Measurements from ENCODE around the gene CNOT10. TPM values are rescaled to one million over a fixed set of nuclear protein-coding genes. Genes with fewer than 3 reads are reported as not detected.
"Not testable (repeated sequence)": the region's sequence is repeated elsewhere in the genome, so short reads cannot be mapped to it uniquely, and the experiment has no call there.

CNOT10 gene
- total RNA-seq, 1 donor from 2014 or later, result 7.6 TPM

DNA sequence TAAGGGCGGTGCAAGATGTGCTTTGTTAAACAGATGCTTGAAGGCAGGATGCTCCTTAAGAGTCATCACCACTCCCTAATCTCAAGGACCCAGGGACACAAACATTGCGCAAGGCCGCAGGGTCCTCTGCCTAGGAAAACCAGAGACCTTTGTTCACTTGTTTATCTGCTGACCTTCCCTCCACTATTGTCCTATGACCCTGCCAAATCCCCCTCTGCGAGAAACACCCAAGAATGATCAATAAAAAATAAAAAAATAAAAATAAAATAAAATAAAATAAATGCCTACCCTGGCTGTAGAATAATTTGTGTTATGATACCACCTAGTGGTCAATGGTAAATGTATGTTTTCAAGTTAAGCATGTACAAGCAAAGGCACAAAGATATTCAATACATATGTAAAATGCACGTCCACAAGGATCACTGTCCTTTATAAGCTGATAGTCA lies 20.3 kb upstream of the CNOT10 start:
- intact Hi-C loops (cut with DNase I), result loop anchor here (1.0 to 10.0 kb wide), 2 partner anchors 154 to 290 kb away; no protein-coding TSS in a partner anchor

DNA sequence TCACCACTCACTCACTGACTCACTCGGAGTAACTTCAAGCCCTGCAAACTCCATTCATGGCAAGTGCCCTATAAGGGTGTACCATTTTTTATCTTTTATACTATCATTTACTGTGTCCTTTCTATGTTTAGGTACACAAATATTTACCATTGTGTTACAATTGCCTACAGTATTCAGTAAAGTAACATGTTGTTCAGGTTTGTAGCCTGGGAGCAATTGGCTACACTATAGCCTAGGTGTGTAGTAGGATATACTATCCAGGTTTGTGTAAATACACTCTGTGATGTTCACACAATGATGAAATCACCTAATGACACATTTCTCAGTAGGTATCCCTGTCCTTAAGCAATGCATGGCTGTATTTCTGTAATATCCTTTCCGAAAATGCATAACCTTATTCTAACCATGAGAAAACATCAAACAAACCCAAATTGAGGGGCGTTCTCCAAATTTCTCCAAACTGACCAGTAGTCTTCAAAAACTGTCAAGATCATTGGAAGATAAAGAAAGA lies 17.9 kb upstream of the CNOT10 start:
- Histone ChIP-seq H3K9me3 (no peaks in the 10 kb centered on the region), H3K36me3 (no peaks in the 10 kb centered on the region), H3K4me1 (no peaks in the 10 kb centered on the region), H3K27me3 (no peaks in the 10 kb centered on the region), H3K4me3 (no peak overlapping the region), H3K27ac (no peak overlapping the region)
- intact Hi-C loops (cut with DNase I), result loop anchor here (10.0 kb wide), 1 partner anchor 292 kb away; no protein-coding TSS in a partner anchor
- TF ChIP-seq, protein P1, sequence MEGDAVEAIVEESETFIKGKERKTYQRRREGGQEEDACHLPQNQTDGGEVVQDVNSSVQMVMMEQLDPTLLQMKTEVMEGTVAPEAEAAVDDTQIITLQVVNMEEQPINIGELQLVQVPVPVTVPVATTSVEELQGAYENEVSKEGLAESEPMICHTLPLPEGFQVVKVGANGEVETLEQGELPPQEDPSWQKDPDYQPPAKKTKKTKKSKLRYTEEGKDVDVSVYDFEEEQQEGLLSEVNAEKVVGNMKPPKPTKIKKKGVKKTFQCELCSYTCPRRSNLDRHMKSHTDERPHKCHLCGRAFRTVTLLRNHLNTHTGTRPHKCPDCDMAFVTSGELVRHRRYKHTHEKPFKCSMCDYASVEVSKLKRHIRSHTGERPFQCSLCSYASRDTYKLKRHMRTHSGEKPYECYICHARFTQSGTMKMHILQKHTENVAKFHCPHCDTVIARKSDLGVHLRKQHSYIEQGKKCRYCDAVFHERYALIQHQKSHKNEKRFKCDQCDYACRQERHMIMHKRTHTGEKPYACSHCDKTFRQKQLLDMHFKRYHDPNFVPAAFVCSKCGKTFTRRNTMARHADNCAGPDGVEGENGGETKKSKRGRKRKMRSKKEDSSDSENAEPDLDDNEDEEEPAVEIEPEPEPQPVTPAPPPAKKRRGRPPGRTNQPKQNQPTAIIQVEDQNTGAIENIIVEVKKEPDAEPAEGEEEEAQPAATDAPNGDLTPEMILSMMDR (IDR thresholded peaks at IDR 0.05), result no peak
- DNase-seq (ENCODE audit: low spot score in 2 of 2), result no peak

More for the DNA sequence above, 20.3 kb upstream of the CNOT10 start:
- H3K36me3 ChIP-seq; H3K4me3 ChIP-seq; H3K4me1 ChIP-seq; DNase-seq (ENCODE audit: low spot score in 2 of 2); H3K27me3 ChIP-seq; H3K9me3 ChIP-seq; H3K27ac ChIP-seq: not testable (repeated sequence)
- TF ChIP-seq, protein P1 (IDR thresholded peaks at IDR 0.05), result peak; percentile 18 to 59 (median 43)

DNA sequence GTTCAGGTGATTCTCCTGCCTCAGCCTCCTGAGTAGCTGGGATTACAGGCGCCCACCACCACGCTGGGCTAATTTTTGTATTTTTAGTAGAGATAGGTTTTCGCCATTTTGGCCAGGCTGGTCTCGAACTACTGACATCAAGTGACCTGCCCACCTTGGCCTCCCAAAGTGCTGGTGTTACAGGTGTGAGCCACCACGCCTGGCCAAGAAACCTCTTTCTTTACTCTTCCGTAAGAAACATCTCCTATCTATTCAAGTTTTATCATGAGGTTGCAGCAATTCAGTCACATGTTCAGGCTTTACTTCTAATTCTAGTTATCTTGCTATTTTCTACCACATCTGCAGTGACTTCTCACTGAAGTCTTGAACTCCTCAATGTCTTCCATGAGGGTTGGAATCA lies 15.8 kb upstream of the CNOT10 start:
- intact Hi-C loops (cut with DNase I), result loop anchor here (10.0 kb wide), 1 partner anchor 294 kb away; no protein-coding TSS in a partner anchor
- not testable (repeated sequence) for H3K9me3 ChIP-seq; H3K27ac ChIP-seq; DNase-seq (ENCODE audit: low spot score in 2 of 2); H3K27me3 ChIP-seq; H3K36me3 ChIP-seq; H3K4me3 ChIP-seq; H3K4me1 ChIP-seq

DNA sequence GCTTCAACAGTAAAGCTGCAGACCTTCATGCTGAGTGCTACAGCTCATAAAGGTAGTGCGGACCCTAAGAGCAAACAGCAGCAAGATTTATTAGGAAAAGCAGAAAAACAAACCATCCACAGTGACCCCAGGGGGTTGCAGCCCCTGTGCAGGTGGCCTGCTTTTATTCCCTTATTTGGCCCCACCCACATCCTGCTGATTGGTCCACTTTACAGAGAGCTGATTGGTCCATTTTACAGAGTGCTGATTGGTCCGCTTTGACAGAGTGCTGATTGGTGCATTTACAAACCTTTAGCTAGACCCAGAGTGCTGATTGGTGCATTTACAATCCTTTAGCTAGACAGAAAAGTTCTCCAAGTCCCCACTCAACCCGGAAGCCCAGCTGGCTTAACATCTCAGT lies 11.3 kb upstream of the CNOT10 start:
- H3K27ac ChIP-seq; H3K27me3 ChIP-seq; DNase-seq (ENCODE audit: low spot score in 2 of 2); H3K9me3 ChIP-seq; H3K36me3 ChIP-seq; intact Hi-C loops (cut with DNase I); H3K4me3 ChIP-seq; H3K4me1 ChIP-seq: not testable (repeated sequence)

DNA sequence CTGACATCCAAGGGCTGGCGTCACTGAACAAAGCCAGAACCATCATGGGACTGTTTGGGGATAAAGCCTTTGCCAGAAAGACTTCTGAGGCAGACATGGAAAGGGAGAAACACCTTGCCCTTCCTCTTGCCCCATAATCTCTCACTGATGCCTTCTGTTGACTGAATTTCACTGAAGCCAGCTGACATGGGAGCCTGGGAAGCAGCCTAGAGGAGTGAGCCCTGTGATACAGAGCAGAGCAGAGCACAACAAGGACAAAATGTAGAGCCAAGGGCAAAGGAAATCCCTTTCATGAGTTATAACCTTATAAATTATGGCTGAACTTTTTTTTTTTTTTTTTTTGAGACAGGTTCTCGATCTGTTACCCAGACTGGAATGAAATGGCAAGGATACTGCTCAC lies 9.8 kb upstream of the CNOT10 start:
- no peaks in the 10 kb centered on the region for H3K9me3 ChIP-seq
- TF ChIP-seq, protein P1 (IDR thresholded peaks at IDR 0.05), result no peak
- H3K27ac ChIP-seq, result no peak overlapping the region
- H3K36me3 ChIP-seq, result no peaks in the 10 kb centered on the region
- intact Hi-C loops (cut with DNase I), result no loop called here
- H3K4me1 ChIP-seq, result no peaks in the 10 kb centered on the region
- H3K27me3 ChIP-seq, result no peaks in the 10 kb centered on the region
- no peak for DNase-seq (ENCODE audit: low spot score in 2 of 2)
- no peak overlapping the region for H3K4me3 ChIP-seq

DNA sequence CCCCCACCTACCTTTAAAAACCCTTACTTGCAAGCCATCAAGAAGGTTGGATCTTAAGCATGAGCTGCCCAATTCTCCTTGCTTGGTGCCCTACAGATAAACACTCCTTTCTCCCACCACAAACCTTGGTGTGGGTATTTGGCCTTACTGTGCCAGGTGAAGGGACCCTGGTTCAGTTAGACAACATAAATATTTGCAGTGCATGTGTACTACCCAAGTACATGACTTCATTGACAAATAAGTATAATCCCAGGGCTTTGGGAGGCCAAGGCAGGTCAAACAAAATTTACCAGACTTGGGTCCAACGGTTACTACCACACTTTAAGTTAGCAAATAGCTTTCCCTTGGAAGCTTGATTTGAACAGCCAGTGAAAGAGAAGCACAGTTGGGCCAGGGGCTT lies 9.3 kb upstream of the CNOT10 start:
- no peak for DNase-seq (ENCODE audit: low spot score in 2 of 2)
- no peaks in the 10 kb centered on the region for H3K27me3 ChIP-seq
- no peak overlapping the region for H3K27ac ChIP-seq
- intact Hi-C loops (cut with DNase I), result no loop called here
- no peaks in the 10 kb centered on the region for H3K4me1 ChIP-seq
- no peak overlapping the region for H3K4me3 ChIP-seq
- H3K36me3 ChIP-seq, result no peaks in the 10 kb centered on the region
- no peaks in the 10 kb centered on the region for H3K9me3 ChIP-seq
- TF ChIP-seq, protein P1 (IDR thresholded peaks at IDR 0.05), result no peak

DNA sequence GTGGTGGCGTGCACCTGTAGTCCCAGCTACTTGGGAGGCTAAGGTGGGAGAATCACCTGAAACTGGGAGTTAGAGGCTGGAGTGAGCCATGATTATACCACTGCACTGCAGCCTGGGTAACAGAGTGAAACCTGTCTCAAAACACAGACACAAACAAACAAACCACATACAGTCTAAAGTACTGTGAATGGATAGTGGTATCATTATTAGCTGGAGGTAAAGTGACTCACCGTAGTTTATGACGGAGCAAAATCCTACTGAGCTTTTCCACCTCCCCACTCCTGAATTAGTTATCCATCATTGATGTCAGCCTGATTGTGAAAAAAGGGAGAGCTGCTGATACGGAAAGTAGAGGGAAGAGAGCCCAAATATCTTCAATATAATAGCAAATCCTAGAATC lies 3.2 kb upstream of the CNOT10 start:
- H3K4me1 ChIP-seq, result peaks cover 0 to 18% of the 10 kb centered on the region in 2 donors
- no peaks in the 10 kb centered on the region for H3K27me3 ChIP-seq
- intact Hi-C loops (cut with DNase I), result loop anchor here (5.0 kb wide), 1 partner anchor 110 kb away; the partner anchor contains the start of gene DYNC1LI1
- TF ChIP-seq, protein P1 (IDR thresholded peaks at IDR 0.05), result no peak
- no peak for DNase-seq (ENCODE audit: low spot score in 2 of 2)
- no peak overlapping the region for H3K4me3 ChIP-seq
- H3K36me3 ChIP-seq, result no peaks in the 10 kb centered on the region
- H3K9me3 ChIP-seq, result no peaks in the 10 kb centered on the region
- no peak overlapping the region for H3K27ac ChIP-seq
